K562 (cell line): ENCODE results near the gene FAM180B. TPM values are rescaled to one million over a fixed set of nuclear protein-coding genes. Genes with fewer than 3 reads are reported as not detected.

Source experiments
- AFF1 ChIP-seq, 2 experiments: fragments of 450-650 bp; IDR thresholded peaks; 2 replicates each; pipeline ENCODE4 v1.6.1; 2018; ENCODE audit warnings: mild to moderate bottlenecking in 2 of 2, low read depth in 1 of 2; ENCODE audit not compliant: partially characterized antibody in 2 of 2
- ARHGAP35 ChIP-seq: fragments of 450-650 bp; IDR thresholded peaks from 2 replicates; pipeline ENCODE4 v1.6.1; 2018; ENCODE audit not compliant: partially characterized antibody
- ARID1B ChIP-seq: fragments of 450-650 bp; IDR thresholded peaks from 2 replicates; pipeline ENCODE4 v1.6.1; 2016; ENCODE audit warnings: antibody characterized with exemption, mild to moderate bottlenecking, inconsistent platforms
- CREB1 ChIP-seq, 2 experiments: sonication (generic) in 1 of 2; formaldehyde crosslinking in 1 of 2; IDR thresholded peaks; 2 replicates each; pipeline versions ENCODE4 v1.6.1 to v1.8.0; 2012 to 2022; ENCODE audit warnings: inconsistent platforms in 1 of 2, mild to moderate bottlenecking in 1 of 2, missing genetic modification reagents in 1 of 2, moderate library complexity in 1 of 2
- CREBBP ChIP-seq: IDR thresholded peaks from one replicate; pipeline ENCODE4 v1.6.1; 2012; ENCODE audit warnings: low read depth, mild to moderate bottlenecking, control low read depth, inconsistent platforms, low read length
- E2F4 ChIP-seq: sonication (generic); formaldehyde crosslinking; IDR thresholded peaks from 2 replicates; pipeline ENCODE4 v1.8.0; 2022; ENCODE audit warnings: mild to moderate bottlenecking, low read depth, missing genetic modification reagents
- FOXJ3 ChIP-seq: sonication (generic); formaldehyde crosslinking; IDR thresholded peaks from 2 replicates; pipeline ENCODE4 v1.4.0; 2020; ENCODE audit warnings: mild to moderate bottlenecking, missing genetic modification reagents
- GABPB2 ChIP-seq: fragments of 250-450 bp; sonication (Bioruptor Pico); conservative IDR thresholded peaks from 2 replicates; pipeline ENCODE4 v1.5.1; 2021; ENCODE audit warnings: mild to moderate bottlenecking
- HDAC8 ChIP-seq: fragments of 450-650 bp; IDR thresholded peaks from 2 replicates; pipeline ENCODE4 v1.6.1; 2016; ENCODE audit warnings: mild to moderate bottlenecking, missing genetic modification characterization, moderate library complexity, missing compliant biosample characterization
- MTA3 ChIP-seq: fragments of 450-650 bp; formaldehyde crosslinking; IDR thresholded peaks from 2 replicates; pipeline ENCODE4 v1.6.1; 2017; ENCODE audit warnings: mild to moderate bottlenecking, borderline replicate concordance
- POLR2B ChIP-seq: fragments of 450-650 bp; IDR thresholded peaks from 2 replicates; pipeline ENCODE4 v1.6.1; 2018; ENCODE audit warnings: low read depth; ENCODE audit not compliant: partially characterized antibody
- RHOXF2B ChIP-seq: fragments of 250-450 bp; sonication (Bioruptor Pico); conservative IDR thresholded peaks from 2 replicates; pipeline ENCODE4 v1.5.1; 2021
- SRF ChIP-seq, 2 experiments: fragments of 250-450, 450-650 bp in 1 of 2; sonication (Bioruptor Pico) in 1 of 2; sonication (generic) in 1 of 2; formaldehyde crosslinking; IDR thresholded peaks; 2 replicates each; pipeline versions ENCODE4 v1.5.0 to v1.5.1; 2020 to 2022; ENCODE audit warnings: mild to moderate bottlenecking in 1 of 2, missing genetic modification reagents in 1 of 2
- STAG1 ChIP-seq: sonication (generic); formaldehyde crosslinking; IDR thresholded peaks from 2 replicates; pipeline ENCODE4 v1.5.0; 2020; ENCODE audit warnings: missing genetic modification reagents, borderline replicate concordance
- ZNF133 ChIP-seq: fragments of 250-450 bp; sonication (Bioruptor Pico); IDR thresholded peaks from 2 replicates; pipeline ENCODE4 v1.4.0; 2020; ENCODE audit warnings: mild to moderate bottlenecking
- ZNF146 ChIP-seq: IDR thresholded peaks from one replicate; pipeline ENCODE4 v1.6.1; 2018; ENCODE audit warnings: missing compliant biosample characterization; ENCODE audit not compliant: unreplicated experiment
- ZNF436 ChIP-seq: fragments of 250-450, 450-650 bp; sonication (Bioruptor Pico); formaldehyde crosslinking; IDR thresholded peaks from 2 replicates; pipeline ENCODE4 v1.7.0; 2020; ENCODE audit warnings: mild to moderate bottlenecking
- ZNF780A ChIP-seq: fragments of 250-450 bp; sonication (Bioruptor Pico); IDR thresholded peaks from 2 replicates; pipeline ENCODE4 v1.5.0; 2021; ENCODE audit warnings: mild to moderate bottlenecking
- ZNF79 ChIP-seq: fragments of 250-450 bp; sonication (Bioruptor Pico); IDR thresholded peaks from 2 replicates; pipeline ENCODE4 v1.4.0; 2020; ENCODE audit warnings: low read depth, mild to moderate bottlenecking, moderate library complexity
- ZSCAN29 ChIP-seq: fragments of 450-650 bp; IDR thresholded peaks from 2 replicates; pipeline ENCODE4 v1.6.1; 2017
- polyA plus RNA-seq, 8 experiments: library from polyadenylated mRNA; depleted of rRNA in 4 of 8; stranded (reverse) in 5 of 8; unstranded in 3 of 8; fragments of >200 nt; fragmentation: Nextera tagmentation in 2 of 8; fragmentation: Illumina TruSeq in 1 of 8; extraction: Ambion mirVana in 2 of 8; extraction: Trizol in 1 of 8; gene quantifications; 2 replicates each; pipeline versions ENCODE4 v1.2.1 to v1.2.3, GENCODE V29; 2011 to 2014; ENCODE audit warnings: inconsistent platforms in 1 of 8, missing spikeins in 1 of 8
- total RNA-seq, 7 experiments: library from RNA; depleted of rRNA in 6 of 7; stranded (reverse); fragments of >200 nt in 6 of 7; fragmentation: Illumina TruSeq in 2 of 7; extraction: Trizol in 2 of 7; gene quantifications; 2 replicates each; pipeline versions ENCODE4 v1.2.1 to v1.2.3, GENCODE V29; 2011 to 2021; ENCODE audit warnings: low replicate concordance in 1 of 7
- TF ChIP-seq, protein P1 (sequence below): fragments of 250-450 bp; sonication (Bioruptor Pico); IDR thresholded peaks from 2 replicates; pipeline ENCODE4 v1.8.0; 2022; ENCODE audit warnings: moderate library complexity, mild to moderate bottlenecking, inconsistent platforms

FAM180B gene
- total and polyA plus RNA-seq, 9 of the 15 experiments (the other 6 are each of a cell fraction or from before 2014, with no cell fraction given): 0.05 to 0.14 TPM; not detected in 7

GRCh38 chr11:47578524-47579494 lies 7.7 kb upstream of the FAM180B start, which contains the start of the genes KBTBD4 and NDUFS3 (continued):
- TF ChIP-seq, protein P1, sequence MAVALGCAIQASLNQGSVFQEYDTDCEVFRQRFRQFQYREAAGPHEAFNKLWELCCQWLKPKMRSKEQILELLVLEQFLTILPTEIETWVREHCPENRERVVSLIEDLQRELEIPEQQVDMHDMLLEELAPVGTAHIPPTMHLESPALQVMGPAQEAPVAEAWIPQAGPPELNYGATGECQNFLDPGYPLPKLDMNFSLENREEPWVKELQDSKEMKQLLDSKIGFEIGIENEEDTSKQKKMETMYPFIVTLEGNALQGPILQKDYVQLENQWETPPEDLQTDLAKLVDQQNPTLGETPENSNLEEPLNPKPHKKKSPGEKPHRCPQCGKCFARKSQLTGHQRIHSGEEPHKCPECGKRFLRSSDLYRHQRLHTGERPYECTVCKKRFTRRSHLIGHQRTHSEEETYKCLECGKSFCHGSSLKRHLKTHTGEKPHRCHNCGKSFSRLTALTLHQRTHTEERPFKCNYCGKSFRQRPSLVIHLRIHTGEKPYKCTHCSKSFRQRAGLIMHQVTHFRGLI: no peak
- TF ChIP-seq CREBBP: no peak
- no peak for TF ChIP-seq ZNF79 (CRISPR knock-in tag)
- TF ChIP-seq FOXJ3 (CRISPR knock-in tag): no peak
- TF ChIP-seq ARID1B: peak; percentile 54; the same call in 1 of the 2 replicates
- TF ChIP-seq SRF (CRISPR knock-in tag; IDR thresholded peaks at IDR 0.05): peak in 1 of 2 experiments; percentile 49; a peak in 1 of 4 replicates
- TF ChIP-seq RHOXF2B (CRISPR knock-in tag): peak; percentile 56; the same call in 1 of the 2 replicates
- TF ChIP-seq STAG1 (CRISPR knock-in tag): no peak
- no peak for TF ChIP-seq ZNF436 (CRISPR knock-in tag)
- TF ChIP-seq GABPB2: no peak
- 0 out of 2 replicates have a peak, but pooled peaks have one; percentile 7 for TF ChIP-seq ZSCAN29
- TF ChIP-seq AFF1 (IDR thresholded peaks at IDR 0.05; ENCODE audit: low read depth in 1 of 2, partially characterized antibody in 2 of 2): peak; percentile 65 to 96
- TF ChIP-seq ZNF780A (CRISPR knock-in tag): no peak
- no peak for TF ChIP-seq ZNF146 (CRISPR knock-in tag)
- peak; percentile 63 for TF ChIP-seq ARHGAP35
- no peak; the same call in none of the 2 replicates for TF ChIP-seq CREB1 (IDR thresholded peaks at IDR 0.05)
- TF ChIP-seq CREB1 (CRISPR knock-in tag; IDR thresholded peaks at IDR 0.05): peak; percentile 86
- peak; percentile 82 for TF ChIP-seq POLR2B
- no peak; the same call in 1 of the 2 replicates for TF ChIP-seq ZNF133
- TF ChIP-seq HDAC8 (tag): 0 out of 2 replicates have a peak, but pooled peaks have one; percentile 48
- TF ChIP-seq MTA3: peak; percentile 94
- TF ChIP-seq E2F4 (CRISPR knock-in tag): no peak
